ENCODE measurements around the gene ATP13A4.

The ATP13A4 gene

DNA sequence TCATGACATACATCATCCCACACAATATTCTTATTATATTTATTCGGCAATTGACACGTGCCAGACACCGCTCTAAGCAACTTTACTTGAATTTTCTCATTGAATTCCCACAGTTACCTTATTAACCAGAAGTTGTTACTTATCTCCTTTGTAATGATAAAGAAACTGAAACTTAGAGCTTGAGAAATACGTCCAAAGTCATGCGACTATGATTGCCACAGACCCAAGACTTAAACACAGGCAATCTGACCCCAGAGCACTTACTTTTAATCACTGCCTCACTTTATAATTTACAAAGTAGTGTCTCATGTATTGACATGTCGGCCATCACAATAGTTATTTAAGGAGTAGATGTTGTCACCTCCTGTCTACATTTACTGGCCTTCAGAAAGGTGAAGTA is 64.7 kb downstream of the ATP13A4 start:
- peak; percentile 61 for DNase-seq

DNA sequence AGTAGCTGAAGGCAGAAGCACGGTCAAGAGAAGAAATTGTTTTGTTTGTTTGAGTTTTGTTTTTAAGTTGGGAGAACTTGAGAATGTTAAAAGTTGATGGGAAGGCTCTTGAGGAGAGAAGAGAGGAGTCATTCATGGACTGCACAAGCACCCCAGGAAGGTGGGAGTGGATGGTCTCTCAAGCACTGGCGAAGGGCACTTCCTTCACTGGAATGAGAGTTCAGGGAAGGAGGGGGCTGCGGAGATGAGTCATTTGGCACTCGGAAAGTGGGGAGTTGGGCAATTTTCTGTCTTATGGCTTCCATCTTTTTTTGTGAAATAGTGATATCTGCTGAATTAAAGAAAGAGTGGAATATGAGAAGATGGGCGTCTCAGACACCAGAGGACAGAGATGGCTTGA is 66.0 kb downstream of the ATP13A4 start:
- DNase-seq = no peak

DNA sequence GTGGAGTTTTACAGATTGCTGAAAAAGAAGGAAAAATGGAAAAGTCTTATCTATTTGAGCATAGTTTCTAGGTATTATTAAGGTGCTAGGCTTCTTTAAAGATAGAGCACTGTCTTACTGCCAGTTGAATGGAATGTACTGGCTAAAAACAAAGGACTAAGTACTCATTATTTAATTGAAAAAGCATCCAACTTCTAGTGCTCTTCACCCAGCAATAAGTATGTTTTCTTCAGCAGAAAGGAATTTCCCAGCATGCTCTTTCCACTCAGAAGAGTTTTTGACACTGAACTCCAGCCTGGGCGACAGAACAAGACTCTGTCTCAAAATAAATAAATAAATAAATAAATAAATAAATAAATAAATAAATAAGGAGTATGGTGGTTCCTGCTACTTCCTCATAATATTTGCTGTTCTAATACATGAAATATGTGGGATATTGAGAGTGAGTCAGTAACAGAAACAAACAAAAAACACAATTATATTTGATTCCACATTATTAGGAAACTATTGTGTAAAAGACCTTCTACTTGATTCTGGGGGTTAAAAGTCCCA is 70.6 kb downstream of the ATP13A4 start:
- DNase-seq = no peak

DNA sequence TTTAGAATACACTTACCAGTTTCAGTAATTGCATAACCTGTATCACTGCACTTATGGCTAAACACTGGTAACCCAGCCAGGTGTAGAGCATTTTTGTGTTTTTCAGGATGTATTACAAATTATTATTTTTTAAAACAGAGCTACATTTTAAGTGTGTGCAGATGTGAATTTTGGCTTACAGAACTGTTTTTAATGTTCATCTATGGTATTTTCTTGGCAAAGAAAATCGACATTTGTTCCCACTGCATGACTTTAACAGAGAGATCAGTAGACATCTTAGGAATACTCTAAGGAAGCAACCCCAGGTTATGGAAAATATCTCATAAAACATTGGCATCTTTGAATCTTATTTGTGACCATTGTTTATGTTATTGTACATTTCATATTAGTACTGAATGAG is 73.3 kb downstream of the ATP13A4 start:
- no peak for DNase-seq

DNA sequence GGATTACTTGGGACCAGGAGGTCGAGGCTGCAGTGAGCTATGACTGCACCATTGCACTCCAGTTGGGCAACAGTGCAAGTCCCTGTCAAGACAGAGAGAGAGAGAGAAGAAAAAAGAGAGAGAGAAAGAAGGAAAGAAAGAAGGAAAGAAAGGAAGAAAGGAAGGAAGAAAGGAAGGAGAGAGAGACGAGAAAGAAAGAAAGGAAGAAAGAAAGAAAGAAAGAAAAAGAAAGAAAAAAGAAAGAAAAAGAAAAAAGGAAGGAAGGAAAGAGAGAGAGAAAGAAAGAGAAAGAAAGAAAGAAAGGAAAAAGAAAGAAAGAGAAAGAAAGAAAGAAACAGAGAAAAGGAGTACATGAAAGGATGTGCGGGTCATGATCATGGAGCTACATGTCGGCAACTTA is 80.2 kb downstream of the ATP13A4 start:
- DNase-seq = no peak

DNA sequence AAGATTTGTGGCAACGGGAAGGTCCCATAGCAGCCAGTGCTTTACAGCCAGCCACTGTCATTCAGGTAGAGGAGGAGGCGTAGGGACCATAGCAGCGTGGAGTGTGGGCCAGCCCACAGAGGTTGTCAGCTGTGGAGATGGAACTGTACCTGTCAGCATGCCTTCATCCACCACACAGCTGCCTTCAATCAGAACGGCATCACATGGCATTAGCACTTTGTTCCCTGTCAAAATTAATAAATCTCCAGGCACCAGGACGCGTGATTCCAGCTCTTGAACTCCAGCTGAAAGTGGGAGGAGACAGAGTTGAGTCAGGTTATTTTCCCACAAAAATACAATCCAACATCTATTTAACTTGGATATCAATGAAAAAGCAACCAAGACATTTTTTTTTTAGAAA is 84.0 kb downstream of the ATP13A4 start:
- DNase-seq = no peak

DNA sequence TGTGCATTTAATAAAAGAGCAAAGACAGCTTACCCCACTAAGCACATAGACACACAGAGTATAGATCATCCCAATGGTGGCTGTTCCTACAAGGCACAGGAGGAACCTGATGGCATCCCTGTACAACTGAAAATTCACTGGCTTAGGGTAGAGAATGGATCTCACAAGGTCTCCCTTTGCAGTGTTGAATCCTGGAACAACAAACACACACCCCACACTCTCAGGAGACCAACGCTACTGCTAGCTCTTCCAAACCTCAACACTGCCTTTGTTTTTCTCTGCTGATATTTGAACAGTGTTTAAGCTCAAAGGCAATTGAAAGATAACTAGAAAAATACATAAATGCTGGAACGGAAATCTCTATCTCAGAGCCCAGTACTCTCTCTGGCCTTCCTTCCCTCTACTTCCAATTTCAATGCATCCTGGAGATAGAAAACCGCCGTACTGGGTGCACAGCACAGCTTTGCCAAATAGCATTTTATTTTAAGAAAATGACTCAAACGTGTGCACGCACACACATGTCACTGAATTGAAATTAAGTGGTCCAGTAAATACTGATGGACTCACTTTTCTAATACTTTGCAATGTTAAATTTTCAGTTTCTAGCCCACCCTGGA is 88.6 kb downstream of the ATP13A4 start:
- no peak for DNase-seq

DNA sequence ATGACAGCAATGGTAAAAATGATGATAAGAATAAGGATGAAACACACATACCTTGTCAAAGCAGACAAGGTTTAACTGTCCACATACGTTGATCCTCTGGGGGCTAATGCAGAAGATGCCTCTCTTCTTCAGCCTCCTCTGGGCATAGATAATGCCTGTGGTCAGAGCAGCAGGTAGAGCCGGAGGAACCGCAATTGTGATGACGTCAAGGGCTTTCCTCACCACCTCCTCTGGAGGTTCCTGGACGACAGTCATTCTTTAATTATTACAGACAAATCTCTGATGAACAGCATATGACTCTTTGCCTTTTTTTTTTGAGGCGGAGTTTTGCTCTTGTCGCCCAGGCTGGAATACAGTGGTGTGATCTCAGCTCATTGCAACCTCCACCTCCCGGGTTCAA is 89.8 kb downstream of the ATP13A4 start:
- no peak for DNase-seq

DNA sequence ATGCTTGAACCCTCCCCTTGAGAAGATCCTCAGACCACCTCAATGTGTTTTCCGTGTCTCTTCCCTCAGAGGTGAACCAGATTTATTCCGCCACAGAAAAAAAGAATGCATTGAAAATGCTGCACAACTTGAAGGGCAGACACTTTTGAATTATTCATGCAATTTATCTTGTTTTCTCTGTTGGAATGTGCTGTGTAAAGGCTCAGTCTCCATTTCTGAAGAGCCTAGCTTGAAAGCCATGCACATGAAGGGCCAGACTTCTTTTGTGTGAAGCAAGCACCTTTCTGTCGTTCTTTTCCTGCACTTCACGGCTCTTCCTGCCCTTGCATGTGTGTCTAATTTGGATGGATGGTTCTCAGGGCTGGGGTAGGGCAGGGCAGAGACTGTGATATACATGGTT is 97.2 kb downstream of the ATP13A4 start:
- DNase-seq = no peak

DNA sequence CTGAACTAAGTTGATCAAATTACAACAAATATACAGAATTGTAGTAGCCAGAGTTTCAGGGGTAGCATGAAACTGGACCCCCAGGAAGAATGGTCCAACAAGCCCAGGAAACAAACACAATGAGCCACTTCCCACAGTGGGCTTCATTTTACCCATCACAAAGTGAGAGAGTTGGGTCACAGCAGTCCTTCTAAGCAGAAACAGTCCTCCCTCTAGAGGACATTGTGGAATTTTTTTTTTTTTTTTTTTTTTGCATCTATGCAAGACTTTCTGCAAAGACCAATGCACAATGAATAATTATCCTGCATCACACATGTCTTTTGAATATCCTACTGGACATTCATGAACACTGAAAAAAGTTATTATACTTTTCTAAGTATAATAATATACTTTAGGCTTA is 102.4 kb downstream of the ATP13A4 start:
- DNase-seq = no peak

DNA sequence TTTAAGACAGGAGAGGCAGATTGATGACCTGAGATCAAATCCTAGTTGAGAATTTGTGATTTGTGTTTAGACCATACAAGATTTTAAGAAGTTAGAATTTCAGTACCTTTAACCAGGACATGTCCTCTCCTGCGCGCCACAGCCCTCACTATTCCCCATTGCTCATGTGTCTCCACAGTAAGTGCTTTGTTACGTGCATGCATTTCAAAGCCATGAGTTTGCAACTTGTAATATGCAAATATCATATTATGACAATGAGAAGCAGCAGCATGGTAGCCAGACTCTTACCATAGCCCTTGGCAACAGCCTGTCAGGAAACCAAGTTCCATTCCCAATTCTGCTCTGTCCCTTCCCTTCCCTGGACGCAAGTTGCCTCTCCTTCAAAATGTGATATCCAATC is 102.8 kb downstream of the ATP13A4 start:
- DNase-seq = no peak

DNA sequence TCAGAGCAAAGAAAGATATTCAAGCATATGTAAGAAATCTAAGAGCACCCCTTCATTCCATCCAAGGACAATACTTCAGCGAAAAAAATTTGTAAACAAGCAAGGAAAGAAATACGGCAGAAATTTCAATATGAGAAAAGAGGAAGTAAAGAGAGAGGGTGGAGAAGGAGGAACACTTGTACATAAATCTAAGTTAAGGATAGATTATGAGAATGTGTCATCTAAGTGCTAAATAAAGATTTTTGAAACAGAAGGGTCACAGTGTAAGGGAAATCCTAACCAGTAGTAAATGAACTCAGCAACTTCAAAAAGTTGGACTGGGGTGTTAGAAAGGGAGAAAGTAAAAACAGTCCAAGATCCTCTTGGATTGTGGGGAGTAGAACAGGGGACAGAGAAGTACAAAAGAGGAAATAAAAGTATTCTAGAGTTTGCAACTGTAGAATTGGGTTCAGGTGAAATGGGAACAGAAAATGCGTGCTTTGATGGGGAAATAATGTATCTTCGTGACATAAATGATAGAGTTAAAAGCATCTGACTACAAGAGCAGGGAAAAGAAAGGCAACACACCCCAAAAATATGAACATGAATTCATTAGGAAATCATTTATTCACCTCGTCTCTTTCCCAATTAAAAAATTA is 107.6 kb downstream of the ATP13A4 start:
- DNase-seq = peak; percentile 6

DNA sequence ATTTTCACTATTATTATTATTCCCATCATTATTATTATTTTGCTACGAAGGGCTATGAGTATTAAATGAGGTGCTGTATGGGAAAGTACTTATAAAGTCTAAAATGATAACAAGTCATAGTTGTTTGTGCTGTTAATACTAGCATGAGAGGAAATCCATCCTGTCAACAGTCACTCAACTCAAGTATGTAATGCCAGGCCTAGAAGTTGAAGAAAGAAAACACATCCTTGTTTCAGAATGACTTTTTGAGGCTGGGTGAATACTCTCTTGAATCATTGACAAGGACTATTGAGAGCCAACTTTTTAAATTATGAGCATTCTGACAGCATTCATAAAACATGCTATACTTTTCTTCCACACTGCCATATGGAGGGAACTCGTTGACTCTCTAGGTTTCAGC is 115.3 kb downstream of the ATP13A4 start:
- no peak for DNase-seq

DNA sequence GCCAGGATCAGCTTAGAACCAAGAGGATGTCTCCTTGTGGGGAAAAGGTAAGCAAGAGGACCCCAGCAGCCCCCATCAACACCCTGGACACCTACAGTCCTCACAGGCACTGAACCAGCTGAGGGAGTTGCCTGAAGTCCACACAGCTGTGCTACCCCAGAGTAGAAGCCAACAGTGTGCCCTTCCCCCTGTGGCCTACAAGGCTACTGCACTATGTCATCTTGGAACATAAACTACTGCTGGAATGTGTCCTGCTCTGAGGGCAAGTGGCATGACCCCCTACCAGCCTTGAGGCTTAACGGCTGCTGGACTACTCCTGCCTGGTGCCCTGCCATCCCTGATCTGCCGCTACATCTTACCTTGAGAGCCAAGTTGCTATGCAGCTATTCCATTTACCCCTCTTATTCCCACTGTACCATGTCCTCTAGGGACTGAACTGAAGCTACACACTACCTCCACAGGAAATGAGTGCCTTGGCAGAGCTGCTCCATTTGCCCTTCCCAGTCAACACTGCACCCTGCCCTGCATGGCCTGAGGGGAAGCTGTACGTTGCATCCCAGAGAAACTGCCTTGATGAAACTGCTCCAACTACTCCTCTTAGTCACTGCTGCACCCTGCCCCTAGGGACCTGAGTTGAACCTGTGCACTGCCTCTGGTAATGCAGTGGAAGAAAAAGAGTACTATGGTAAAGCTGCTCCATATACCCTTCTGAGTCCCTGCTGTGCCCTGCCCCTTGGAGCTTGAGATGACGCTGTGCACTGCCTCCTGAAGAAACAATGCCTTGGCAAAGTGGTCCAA is 135.9 kb downstream of the ATP13A4 start:
- no peak for DNase-seq

DNA sequence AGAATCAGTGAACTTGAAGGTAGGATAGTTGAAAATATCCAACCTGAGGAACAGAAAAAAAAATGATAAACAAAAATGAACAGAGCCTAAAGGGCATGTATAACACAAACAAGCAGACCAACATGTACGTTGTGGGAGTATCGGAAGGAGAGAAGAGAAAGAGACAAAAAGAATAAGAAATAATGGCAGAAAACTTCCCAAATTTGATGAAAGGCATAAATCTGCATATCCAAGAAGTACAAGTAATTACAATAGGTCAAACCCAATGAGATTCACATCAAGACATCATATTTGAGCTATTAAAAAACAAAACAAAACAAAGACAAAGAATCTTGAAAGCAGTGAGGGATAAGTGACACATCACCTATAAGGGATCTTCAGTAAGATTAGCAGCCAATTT is 138.1 kb downstream of the ATP13A4 start:
- no peak for DNase-seq

DNA sequence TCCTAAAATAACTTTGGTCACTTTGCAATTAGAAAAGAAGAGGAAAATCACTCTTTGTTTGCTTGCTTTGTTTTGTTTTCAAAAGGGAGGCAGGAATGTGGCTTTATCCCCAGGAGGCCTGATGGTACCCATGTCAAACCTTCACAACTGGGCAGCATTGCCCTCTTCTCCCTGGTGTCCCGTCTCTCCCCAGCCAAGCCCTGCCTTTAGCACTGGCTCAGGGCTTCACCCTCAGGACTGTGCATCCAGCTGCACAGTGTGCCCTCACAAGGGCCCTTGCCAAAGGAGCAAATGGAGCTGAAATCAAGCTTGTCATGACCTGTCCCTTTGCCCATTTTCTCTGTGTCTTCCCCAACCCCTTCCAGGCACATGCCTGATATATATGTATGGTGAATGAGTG is 147.0 kb downstream of the ATP13A4 start:
- no peak for DNase-seq

DNA sequence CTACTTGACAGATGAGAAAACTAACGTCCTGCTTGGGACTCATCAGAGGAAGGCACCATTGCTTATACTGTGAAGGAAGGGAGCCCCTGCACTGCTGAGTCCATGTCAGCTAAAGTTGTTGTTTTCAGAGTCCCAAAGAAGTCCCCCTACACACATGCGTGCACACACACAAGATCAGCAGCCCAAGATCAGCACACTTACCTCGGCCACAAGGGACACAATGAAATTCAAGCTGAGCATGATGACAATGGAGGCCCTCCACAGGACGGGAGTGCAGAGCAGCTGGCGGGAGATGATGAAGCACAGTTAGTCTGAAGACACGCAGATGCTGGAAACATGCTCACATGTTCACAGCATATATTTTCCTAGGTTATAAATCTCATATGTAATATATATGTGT is 147.6 kb downstream of the ATP13A4 start:
- no peak for DNase-seq

DNA sequence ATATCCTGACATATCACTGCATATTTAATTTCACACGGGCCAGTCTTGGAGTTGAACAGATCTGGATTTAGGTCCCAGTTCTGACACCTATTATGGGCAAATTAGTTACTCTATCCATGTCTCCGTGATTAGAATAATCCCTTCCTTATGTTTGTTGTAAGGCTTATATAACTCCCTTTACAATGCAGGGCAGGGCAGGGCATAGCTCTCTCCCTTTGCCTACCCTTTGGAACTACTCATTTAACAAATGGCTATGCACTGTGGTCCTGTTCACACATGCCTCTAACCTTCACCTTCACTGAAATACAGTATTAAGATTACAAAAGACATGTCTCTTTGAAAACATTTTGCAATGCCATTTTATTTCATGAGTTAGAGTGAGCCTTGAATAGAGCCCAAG is 151.4 kb downstream of the ATP13A4 start:
- DNase-seq = no peak

DNA sequence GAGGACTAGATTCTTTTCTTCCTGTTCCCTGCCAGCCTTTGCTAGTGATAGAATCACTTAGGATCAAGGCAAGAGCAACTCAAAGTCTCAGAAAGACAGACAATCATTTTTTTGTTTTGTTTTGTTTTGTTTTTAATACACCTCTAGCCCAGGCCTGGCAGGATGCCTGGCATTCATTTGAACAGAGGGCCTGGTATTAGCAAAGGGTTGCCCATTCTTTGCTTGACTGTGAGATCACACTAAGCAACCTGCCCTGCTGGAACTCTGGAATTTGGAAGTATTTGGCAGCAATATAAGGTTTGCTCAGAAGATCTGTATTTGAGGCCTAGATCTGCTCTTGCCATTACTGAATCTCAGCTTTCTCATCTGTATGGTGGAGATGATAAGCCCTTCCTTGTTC is 154.4 kb downstream of the ATP13A4 start:
- no peak for DNase-seq

DNA sequence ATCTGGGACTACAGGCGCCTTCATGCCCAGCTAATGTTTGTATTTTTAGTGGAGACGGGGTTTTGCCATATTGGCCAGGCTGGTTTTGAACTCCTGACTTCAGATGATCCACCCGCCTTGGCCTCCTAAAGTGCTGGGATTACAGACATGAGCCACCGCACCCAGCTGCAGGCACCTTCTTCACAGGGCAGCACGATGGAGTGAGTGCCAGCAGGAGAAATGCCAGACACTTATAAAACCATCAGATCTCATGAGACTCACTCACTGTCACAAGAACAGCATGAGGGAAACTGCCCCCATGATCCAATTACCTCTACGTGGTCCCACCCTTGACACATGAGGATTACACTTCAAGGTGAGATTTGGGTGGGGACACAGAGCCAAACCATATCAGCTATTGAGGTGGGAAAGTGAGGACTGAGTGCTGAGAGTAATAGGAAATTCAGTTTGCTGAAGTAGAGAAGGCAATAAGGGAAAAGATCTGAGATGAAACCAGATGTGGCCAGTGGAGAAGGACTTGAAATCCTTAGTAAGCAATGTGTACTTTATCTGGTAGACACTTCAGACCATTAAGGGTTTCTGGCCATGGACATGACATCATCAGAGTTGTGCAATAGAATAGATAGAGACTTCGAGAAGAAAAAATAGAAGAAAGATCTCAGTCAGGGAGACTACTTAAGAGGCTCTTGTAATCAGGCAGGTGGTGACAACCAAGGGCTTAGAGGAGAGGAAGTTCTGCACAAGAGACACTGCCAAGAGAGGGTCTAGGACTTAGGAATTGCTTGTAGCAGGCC is 158.0 kb downstream of the ATP13A4 start:
- DNase-seq = no peak

DNA sequence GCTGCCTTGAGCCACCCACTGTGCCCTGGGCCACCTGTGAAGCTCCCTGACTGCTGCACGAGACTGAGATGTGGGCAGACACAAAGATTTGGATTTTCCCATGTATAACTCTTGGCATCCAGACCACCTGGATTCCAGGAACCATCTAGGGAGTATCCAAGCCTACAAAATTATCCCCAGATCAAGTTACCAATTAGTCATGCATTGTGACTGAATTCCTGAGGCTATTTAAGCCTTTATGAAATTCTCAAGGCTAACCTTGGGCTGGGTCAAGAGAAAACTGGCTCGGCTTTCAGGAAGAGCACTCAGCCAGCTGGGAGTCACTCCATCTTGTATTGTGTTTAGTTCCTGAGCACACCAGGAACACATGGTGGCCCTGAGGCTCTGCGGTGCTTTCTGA is 162.8 kb downstream of the ATP13A4 start:
- DNase-seq = no peak

DNA sequence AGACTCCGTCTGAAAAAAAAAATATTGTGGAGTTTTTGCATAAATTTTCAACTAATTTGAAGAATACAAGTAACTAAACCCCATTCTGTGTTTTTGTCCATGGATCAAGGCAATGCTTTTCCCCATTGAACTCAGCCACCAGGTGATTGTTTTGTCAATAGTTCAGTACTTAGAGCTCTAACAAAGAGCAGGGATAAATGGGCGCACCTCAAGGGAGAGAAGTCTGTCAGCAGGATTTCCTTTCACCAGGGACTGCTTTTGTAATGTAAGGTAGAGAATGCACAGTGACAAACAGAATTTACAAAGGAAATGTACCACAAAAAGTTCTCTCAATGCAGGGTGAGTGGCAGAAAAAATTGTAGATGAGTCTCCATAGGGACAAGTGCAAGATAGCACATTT is 165.4 kb downstream of the ATP13A4 start:
- no peak for DNase-seq

DNA sequence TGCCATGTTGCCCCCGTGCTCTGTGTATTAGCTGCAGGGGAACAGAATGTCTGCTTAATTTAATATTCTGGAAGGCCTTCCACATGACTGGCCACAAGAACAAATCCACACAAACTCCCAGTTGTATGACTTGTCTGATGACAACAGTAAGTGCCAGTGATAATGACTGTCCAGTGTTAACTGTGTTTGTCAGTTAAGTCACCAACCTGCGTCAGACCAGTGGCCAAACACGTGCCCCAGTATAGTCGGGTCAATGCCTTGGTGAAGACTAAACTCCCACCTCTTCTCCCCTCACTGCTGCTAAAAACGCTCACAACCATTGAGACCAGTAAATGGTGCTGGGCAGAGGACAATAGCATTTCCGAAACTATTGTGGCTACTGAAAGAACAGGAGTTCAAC is 166.3 kb downstream of the ATP13A4 start:
- DNase-seq = no peak
